HFF-Myc (cell line): ENCODE measurements around the gene SF3B6.
"Not testable (repeated sequence)": the region's sequence is repeated elsewhere in the genome, so short reads cannot be mapped to it uniquely, and the experiment has no call there.

Source experiments
- DNase-seq: peaks from one replicate; pipeline ENCODE4 v3.0.0-alpha.2; 2011; ENCODE audit warnings: low read depth; ENCODE audit errors: extremely low read depth
- H3K4me3 ChIP-seq: replicated peaks from 2 replicates; pipeline ENCODE4 v1.5.1; 2011; ENCODE audit warnings: low read depth, mild to moderate bottlenecking, control low read depth, low read length
- CTCF ChIP-seq: IDR thresholded peaks from 2 replicates; pipeline ENCODE4 v1.5.1; 2012; ENCODE audit warnings: mild to moderate bottlenecking, low read depth, low read length, control low read depth; ENCODE audit errors: missing control alignments

SF3B6 gene

GRCh38 chr2:24105816-24106215 lies 29.7 kb upstream of the SF3B6 start:
- no peak for DNase-seq
- no peak for TF ChIP-seq CTCF

GRCh38 chr2:24104906-24105305 lies 28.8 kb upstream of the SF3B6 start:
- no peak for TF ChIP-seq CTCF
- DNase-seq = no peak
- H3K4me3 ChIP-seq = no peak overlapping the region

More at GRCh38 chr2:24105816-24106215, 29.7 kb upstream of the SF3B6 start:
- no peak overlapping the region for H3K4me3 ChIP-seq

- no peak for DNase-seq
- H3K4me3 ChIP-seq = no peak overlapping the region
- no peak for TF ChIP-seq CTCF
These were observed 28.1 kb upstream of the SF3B6 start for GRCh38 chr2:24104110-24104650.

- H3K4me3 ChIP-seq = no peak overlapping the region
- no peak for TF ChIP-seq CTCF
- DNase-seq = no peak
These were observed 26.6 kb upstream of the SF3B6 start for GRCh38 chr2:24102677-24103076.

GRCh38 chr2:24101992-24102391 lies 25.9 kb upstream of the SF3B6 start:
- H3K4me3 ChIP-seq = no peak overlapping the region
- TF ChIP-seq CTCF = no peak
- no peak for DNase-seq

- DNase-seq = not testable (repeated sequence)
These were observed 24.6 kb upstream of the SF3B6 start for GRCh38 chr2:24100732-24101131.

GRCh38 chr2:24095171-24095677 lies 19.1 kb upstream of the SF3B6 start:
- DNase-seq, H3K4me3 ChIP-seq: not testable (repeated sequence)

More at GRCh38 chr2:24100732-24101131, 24.6 kb upstream of the SF3B6 start:
- H3K4me3 ChIP-seq = not testable (repeated sequence)

- not testable (repeated sequence) for DNase-seq
These were observed 17.1 kb upstream of the SF3B6 start for GRCh38 chr2:24093270-24093669.

More at GRCh38 chr2:24093270-24093669, 17.1 kb upstream of the SF3B6 start:
- not testable (repeated sequence) for H3K4me3 ChIP-seq
